WTC11 (cell line): ENCODE measurements around the gene FKBP4.

Experiments used
- CREM ChIP-seq: sonication (generic); formaldehyde crosslinking; IDR thresholded peaks from 2 replicates; pipeline ENCODE4 v1.8.1; 2022; ENCODE audit warnings: mild to moderate bottlenecking, missing genetic modification reagents, moderate library complexity
- NFATC4 ChIP-seq: fragments of 250-450 bp; sonication (Bioruptor Pico); IDR thresholded peaks from 2 replicates; pipeline ENCODE4 v1.9.0; 2021; ENCODE audit warnings: mild to moderate bottlenecking
- NR1H2 ChIP-seq: sonication (generic); formaldehyde crosslinking; IDR thresholded peaks from 2 replicates; pipeline ENCODE4 v1.9.0; 2021; ENCODE audit warnings: mild to moderate bottlenecking, moderate library complexity, missing genetic modification reagents
- SMAD3 ChIP-seq: sonication (generic); formaldehyde crosslinking; IDR thresholded peaks from 2 replicates; pipeline ENCODE4 v1.8.0; 2022; ENCODE audit warnings: missing genetic modification reagents, mild to moderate bottlenecking, borderline replicate concordance
- USF2 ChIP-seq: sonication (generic); formaldehyde crosslinking; IDR thresholded peaks from 2 replicates; pipeline ENCODE4 v1.8.1; 2023; ENCODE audit warnings: mild to moderate bottlenecking, missing genetic modification reagents, moderate library complexity
- ZNF232 ChIP-seq: sonication (generic); formaldehyde crosslinking; IDR thresholded peaks from 2 replicates; pipeline ENCODE4 v1.8.0; 2022; ENCODE audit warnings: mild to moderate bottlenecking, missing genetic modification reagents
- TF ChIP-seq, protein P1 (sequence below): fragments of 200-600 bp; IDR thresholded peaks from 2 replicates; pipeline ENCODE4 v1.8.0; 2022; ENCODE audit warnings: antibody characterized with exemption
- TF ChIP-seq, protein P2 (sequence below): sonication (generic); formaldehyde crosslinking; IDR thresholded peaks from 2 replicates; pipeline ENCODE4 v1.8.0; 2022; ENCODE audit warnings: mild to moderate bottlenecking, missing genetic modification reagents
- TF ChIP-seq, protein P3 (sequence below): sonication (generic); formaldehyde crosslinking; IDR thresholded peaks from 2 replicates; pipeline ENCODE4 v1.8.1; 2022; ENCODE audit warnings: low read depth, mild to moderate bottlenecking, moderate library complexity, missing genetic modification reagents, borderline replicate concordance
- TF ChIP-seq, protein P4 (sequence below): sonication (generic); formaldehyde crosslinking; IDR thresholded peaks from 2 replicates; pipeline ENCODE4 v1.8.0; 2022; ENCODE audit warnings: mild to moderate bottlenecking, missing genetic modification reagents
- TF ChIP-seq, protein P5 (sequence below): sonication (generic); formaldehyde crosslinking; IDR thresholded peaks from 2 replicates; pipeline ENCODE4 v1.8.1; 2023; ENCODE audit warnings: mild to moderate bottlenecking, missing genetic modification reagents

- TF ChIP-seq NR1H2 (no peak), USF2 (CRISPR knock-in tag) (no peak), SMAD3 (CRISPR knock-in tag) (no peak), CREM (no peak), NFATC4 (CRISPR knock-in tag) (no peak), ZNF232 (CRISPR knock-in tag) (no peak)
- TF ChIP-seq, protein P1, sequence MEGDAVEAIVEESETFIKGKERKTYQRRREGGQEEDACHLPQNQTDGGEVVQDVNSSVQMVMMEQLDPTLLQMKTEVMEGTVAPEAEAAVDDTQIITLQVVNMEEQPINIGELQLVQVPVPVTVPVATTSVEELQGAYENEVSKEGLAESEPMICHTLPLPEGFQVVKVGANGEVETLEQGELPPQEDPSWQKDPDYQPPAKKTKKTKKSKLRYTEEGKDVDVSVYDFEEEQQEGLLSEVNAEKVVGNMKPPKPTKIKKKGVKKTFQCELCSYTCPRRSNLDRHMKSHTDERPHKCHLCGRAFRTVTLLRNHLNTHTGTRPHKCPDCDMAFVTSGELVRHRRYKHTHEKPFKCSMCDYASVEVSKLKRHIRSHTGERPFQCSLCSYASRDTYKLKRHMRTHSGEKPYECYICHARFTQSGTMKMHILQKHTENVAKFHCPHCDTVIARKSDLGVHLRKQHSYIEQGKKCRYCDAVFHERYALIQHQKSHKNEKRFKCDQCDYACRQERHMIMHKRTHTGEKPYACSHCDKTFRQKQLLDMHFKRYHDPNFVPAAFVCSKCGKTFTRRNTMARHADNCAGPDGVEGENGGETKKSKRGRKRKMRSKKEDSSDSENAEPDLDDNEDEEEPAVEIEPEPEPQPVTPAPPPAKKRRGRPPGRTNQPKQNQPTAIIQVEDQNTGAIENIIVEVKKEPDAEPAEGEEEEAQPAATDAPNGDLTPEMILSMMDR = no peak
- TF ChIP-seq, protein P2, sequence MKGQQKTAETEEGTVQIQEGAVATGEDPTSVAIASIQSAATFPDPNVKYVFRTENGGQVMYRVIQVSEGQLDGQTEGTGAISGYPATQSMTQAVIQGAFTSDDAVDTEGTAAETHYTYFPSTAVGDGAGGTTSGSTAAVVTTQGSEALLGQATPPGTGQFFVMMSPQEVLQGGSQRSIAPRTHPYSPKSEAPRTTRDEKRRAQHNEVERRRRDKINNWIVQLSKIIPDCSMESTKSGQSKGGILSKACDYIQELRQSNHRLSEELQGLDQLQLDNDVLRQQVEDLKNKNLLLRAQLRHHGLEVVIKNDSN (CRISPR knock-in tag) = no peak
- TF ChIP-seq, protein P3, sequence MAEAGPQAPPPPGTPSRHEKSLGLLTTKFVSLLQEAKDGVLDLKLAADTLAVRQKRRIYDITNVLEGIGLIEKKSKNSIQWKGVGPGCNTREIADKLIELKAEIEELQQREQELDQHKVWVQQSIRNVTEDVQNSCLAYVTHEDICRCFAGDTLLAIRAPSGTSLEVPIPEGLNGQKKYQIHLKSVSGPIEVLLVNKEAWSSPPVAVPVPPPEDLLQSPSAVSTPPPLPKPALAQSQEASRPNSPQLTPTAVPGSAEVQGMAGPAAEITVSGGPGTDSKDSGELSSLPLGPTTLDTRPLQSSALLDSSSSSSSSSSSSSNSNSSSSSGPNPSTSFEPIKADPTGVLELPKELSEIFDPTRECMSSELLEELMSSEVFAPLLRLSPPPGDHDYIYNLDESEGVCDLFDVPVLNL = no peak
- TF ChIP-seq, protein P4, sequence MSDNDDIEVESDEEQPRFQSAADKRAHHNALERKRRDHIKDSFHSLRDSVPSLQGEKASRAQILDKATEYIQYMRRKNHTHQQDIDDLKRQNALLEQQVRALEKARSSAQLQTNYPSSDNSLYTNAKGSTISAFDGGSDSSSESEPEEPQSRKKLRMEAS (CRISPR knock-in tag) = no peak
- TF ChIP-seq, protein P5, sequence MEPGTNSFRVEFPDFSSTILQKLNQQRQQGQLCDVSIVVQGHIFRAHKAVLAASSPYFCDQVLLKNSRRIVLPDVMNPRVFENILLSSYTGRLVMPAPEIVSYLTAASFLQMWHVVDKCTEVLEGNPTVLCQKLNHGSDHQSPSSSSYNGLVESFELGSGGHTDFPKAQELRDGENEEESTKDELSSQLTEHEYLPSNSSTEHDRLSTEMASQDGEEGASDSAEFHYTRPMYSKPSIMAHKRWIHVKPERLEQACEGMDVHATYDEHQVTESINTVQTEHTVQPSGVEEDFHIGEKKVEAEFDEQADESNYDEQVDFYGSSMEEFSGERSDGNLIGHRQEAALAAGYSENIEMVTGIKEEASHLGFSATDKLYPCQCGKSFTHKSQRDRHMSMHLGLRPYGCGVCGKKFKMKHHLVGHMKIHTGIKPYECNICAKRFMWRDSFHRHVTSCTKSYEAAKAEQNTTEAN = no peak
Measured at GRCh38 chr12:2773199-2773875, 21.4 kb upstream of the FKBP4 start.
